AG04450 (cell line): ENCODE results near the gene RAP2B. TPM values are rescaled to one million over a fixed set of nuclear protein-coding genes. Genes with fewer than 3 reads are reported as not detected.

Source experiments
- CTCF ChIA-PET: fragments of 300-600, 350-600 bp; formaldehyde crosslinking; extraction: SDS; loops from one replicate; lab custom pipeline; 2022; ENCODE audit warnings: antibody characterized with exemption, inconsistent platforms; lab: Charles Lee
- POLR2A ChIA-PET: fragments of 350-600 bp; formaldehyde crosslinking; extraction: SDS; loops from one replicate; lab custom pipeline; 2021; ENCODE audit warnings: antibody characterized with exemption, inconsistent platforms; lab: Yijun Ruan, JAX
- DNase-seq: peaks from one replicate; pipeline ENCODE4 v3.0.0-alpha.2; 2011; ENCODE audit warnings: low read depth, low spot score
- H3K27ac ChIP-seq: one replicate; pipeline ENCODE4 v1.5.1; 2012; ENCODE audit warnings: low read depth, low read length, control low read depth
- H3K27me3 ChIP-seq: one replicate; pipeline ENCODE4 v1.6.0; 2012; ENCODE audit warnings: low read length; ENCODE audit not compliant: control insufficient read depth, insufficient read depth
- H3K4me3 ChIP-seq: 2 replicates; pipeline ENCODE4 v1.5.1; 2011; ENCODE audit warnings: mild to moderate bottlenecking, low read depth, low read length, control low read depth
- H3K9me3 ChIP-seq: 2 replicates; pipeline ENCODE4 v1.5.1; 2012; ENCODE audit warnings: low read length; ENCODE audit not compliant: control insufficient read depth, insufficient read depth
- CTCF ChIP-seq: IDR thresholded peaks from 2 replicates; pipeline ENCODE4 v1.5.1; 2011; ENCODE audit warnings: low read depth, low read length, control low read depth, inconsistent platforms
- polyA plus RNA-seq: library from polyadenylated mRNA; depleted of rRNA; stranded (reverse); fragments of >200 nt; gene quantifications from 2 replicates; pipeline ENCODE4 v1.2.3, GENCODE V29; 2011

RAP2B gene
- polyA plus RNA-seq, 1 experiment = 8.8 TPM

GRCh38 chr3:153129426-153129825, 32.6 kb upstream of the RAP2B start:
- CTCF ChIA-PET = no interaction called here
- POLR2A ChIA-PET = no interaction called here
- no peak for TF ChIP-seq CTCF

GRCh38 chr3:153129866-153130265, 32.2 kb upstream of the RAP2B start:
- Histone ChIP-seq H3K9me3 (no peaks in the 10 kb centered on the region), H3K27me3 (no peaks in the 10 kb centered on the region), H3K4me3 (no peak overlapping the region), H3K27ac (no peak overlapping the region)
- ChIA-PET POLR2A (interaction anchor here (1.0 kb wide), 1 partner anchor 31 kb away, joined by 5 read pairs; no protein-coding TSS in a partner anchor), CTCF (no interaction called here)
- TF ChIP-seq CTCF = no peak
- no peak for DNase-seq

More at GRCh38 chr3:153129426-153129825, 32.6 kb upstream of the RAP2B start:
- DNase-seq = no peak
- no peaks in the 10 kb centered on the region for H3K9me3 ChIP-seq
- no peak overlapping the region for H3K4me3 ChIP-seq
- H3K27me3 ChIP-seq = no peaks in the 10 kb centered on the region
- no peak overlapping the region for H3K27ac ChIP-seq

GRCh38 chr3:153130312-153130977, 31.6 kb upstream of the RAP2B start:
- TF ChIP-seq CTCF = no peak
- ChIA-PET CTCF (interaction anchor here (0.8 kb wide), 1 partner anchor 14 kb away, joined by 3 read pairs; no protein-coding TSS in a partner anchor), POLR2A (interaction anchor here (0.7 to 1.0 kb wide), 3 partner anchors 31 to 431 kb away, joined by 3 to 5 read pairs (median 5); no protein-coding TSS in a partner anchor)

GRCh38 chr3:153137626-153138025, 24.4 kb upstream of the RAP2B start:
- ChIA-PET POLR2A (interaction anchor here (0.7 kb wide), 1 partner anchor 86 kb away, joined by 4 read pairs; no protein-coding TSS in a partner anchor), CTCF (no interaction called here)
- Histone ChIP-seq H3K9me3 (no peaks in the 10 kb centered on the region), H3K27me3 (no peaks in the 10 kb centered on the region), H3K27ac (no peak overlapping the region), H3K4me3 (no peak overlapping the region)
- no peak for TF ChIP-seq CTCF
- no peak for DNase-seq

More at GRCh38 chr3:153130312-153130977, 31.6 kb upstream of the RAP2B start:
- DNase-seq = no peak
- Histone ChIP-seq H3K4me3 (no peak overlapping the region), H3K27ac (no peak overlapping the region), H3K9me3 (no peaks in the 10 kb centered on the region), H3K27me3 (no peaks in the 10 kb centered on the region)
